Measurements from ENCODE around the gene KIF13A.
"Not testable (repeated sequence)": the region's sequence is repeated elsewhere in the genome, so short reads cannot be mapped to it uniquely, and the experiment has no call there.

The KIF13A gene

DNA sequence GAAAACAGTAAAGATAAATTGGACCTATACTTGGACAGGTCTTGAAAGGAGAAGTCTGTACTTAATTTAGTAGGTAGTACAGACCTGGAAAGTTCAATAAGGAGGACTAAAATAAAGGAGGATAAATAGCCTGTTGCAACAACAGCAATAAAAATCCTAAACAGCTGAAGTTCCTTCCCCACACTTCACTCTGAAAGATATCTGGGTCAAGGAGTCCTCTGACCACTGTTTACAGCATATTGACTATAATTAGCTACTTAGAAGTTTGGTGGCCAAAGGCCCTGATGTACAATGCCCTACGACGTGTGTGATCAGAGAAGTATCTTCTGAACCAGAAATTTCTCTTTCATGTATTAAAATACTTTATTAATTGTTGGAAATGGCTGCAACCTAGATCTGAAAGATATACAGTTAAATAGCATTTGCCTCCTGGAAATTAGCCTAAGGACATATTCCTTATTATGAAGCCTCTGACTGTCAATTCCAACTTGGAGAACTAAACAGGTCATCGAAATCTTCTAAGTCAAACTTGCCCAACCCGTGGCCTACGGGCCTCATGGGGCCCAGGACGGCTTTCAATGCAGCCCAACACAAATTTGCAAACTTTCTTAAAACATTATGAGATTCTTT, 82.8 kb downstream of the KIF13A start:
- DNase-seq, result no peak

- DNase-seq, result no peak
Measured at GRCh38 chr6:17902974-17903373, 84.5 kb downstream of the KIF13A start.

DNA sequence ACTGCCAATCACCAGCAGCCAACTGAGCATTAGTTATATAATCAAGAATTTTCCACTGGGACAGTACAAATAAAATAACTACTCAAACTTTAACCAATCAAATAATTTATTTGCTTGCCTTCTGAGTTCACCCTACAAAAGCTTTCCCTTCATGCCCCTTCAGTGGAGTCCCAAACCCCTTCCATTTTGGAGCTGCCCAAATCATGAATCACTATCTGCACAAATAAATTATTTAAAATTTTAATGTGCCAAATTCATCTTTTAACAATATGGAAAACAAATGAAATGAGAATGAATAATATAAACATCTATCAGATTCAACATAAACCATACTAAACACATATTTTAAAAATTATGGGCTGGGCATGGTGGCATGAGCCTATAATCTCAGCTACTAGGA, 85.9 kb downstream of the KIF13A start:
- DNase-seq, result no peak

- no peak for DNase-seq
Measured at GRCh38 chr6:17900011-17900410, 87.4 kb downstream of the KIF13A start.

DNA sequence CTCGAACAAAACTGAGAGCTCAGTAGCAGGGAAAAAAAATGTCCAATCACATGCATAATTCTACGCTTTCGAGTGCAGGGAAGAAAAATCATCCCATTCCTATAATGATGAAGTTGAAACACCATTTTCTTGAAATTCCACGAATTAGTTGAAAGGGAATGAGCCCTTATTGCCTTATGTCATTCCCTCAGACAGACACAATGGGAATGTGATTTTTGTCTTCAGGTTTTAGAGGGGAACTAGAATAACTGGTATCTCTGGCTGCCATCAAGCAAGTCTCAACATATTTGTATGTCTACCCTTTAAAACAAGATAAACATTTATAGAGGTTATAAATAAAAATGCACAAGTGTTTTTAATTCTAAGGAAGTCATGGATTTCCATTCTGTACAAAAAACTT, 87.9 kb downstream of the KIF13A start:
- no peak for DNase-seq

DNA sequence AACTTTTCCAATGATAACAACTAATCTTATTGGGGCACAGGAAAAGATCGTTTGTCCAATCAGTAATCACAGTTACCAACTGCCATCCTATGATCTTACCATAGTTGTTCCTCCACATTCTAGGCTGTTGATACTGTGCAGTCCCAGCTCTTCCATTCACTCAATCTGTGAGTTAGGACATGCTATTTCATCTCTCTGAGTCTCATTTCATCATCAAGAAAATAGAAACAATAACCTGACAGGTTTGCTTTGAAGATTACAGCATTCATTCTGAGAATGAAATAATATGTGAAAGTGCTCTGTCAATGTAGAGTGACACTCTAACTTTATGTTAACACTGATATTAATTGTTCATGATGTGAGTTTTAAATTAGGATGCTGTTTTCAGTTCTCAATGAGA, 89.8 kb downstream of the KIF13A start:
- DNase-seq, result no peak

- DNase-seq, result no peak
Measured at GRCh38 chr6:17894905-17895304, 92.5 kb downstream of the KIF13A start.

DNA sequence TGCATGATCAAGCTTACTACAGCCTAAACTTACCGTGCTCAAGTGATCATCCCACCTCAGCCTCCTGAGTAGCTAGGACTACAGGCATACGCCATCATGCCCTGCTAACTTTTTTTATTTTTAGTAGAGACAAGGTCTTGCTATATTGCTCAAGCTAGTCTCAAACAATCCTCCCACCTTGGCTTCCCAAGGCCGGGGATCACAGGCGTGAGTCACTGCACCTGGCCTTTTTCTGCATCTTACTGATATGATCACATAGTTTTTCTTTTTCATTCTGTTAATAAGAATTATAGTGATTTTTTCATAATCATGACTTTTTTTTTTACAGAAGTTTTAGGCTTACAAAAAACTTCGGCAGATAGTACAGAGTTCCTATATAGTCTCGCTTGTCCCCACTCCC, 93.2 kb downstream of the KIF13A start:
- DNase-seq, result no peak

DNA sequence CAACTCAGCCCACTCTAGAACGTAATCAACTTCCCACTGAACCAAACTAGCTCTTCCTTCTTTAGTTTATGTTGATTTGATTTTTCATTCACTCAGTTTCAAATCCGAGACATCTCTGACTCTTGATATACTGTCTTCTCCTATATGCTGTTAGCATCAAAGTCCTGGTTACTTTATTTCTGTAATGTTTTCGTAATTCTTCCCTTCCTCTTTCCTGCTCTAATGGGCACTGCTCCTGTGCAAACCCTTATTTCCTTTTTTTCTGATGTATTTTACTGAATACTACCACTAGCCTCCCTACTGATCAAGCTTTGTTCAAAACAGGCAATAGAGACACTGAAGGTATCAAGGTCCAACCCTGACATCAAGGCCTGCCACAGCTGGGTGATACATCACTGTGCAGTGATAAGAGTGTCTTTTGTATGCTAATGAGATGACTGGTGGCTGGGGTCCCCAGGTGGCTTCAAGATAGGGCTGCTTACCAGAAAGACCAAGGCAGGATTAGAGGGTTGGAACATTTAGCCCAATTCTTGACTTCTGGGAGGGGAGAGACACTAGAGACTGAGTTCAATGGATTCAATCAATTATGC, 95.2 kb downstream of the KIF13A start:
- DNase-seq, result no peak

DNA sequence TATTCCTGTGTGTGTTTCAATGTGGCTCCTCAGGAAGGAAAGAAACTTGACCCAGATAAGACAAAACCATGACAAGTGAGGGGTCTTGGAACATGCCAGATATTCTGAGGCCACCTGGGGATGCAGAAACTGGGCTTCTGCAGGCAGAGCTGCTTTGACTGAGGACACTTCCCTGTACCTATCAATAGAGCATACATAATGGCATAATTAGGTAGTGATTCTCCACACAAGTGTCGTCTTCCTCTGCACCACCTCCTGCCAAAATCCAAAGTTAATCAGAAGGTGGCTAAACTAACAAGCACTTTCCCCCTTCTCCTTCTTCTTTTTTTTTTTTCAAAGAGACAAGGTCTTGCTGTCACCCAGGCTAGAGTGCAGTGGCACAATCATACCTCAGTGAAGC, 97.1 kb downstream of the KIF13A start:
- no peak for DNase-seq

DNA sequence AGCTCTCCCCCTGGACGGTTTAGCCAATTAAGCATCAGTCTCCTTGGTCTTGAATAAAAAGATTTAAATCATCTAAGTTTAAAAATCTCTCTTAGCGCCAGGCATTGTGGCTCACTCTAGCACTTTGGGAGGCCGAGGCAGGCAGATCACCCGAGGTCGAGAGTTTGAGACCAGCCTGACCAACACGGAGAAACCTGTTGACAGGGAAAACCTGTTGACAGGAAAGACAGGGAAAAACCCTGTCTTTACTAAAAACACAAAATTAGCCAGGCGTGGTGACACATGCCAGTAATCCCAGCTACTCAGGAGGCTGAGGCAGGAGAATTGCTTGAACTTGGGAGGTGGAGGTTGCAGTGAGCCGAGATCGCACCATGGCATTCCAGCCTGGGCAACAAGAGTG, 97.7 kb downstream of the KIF13A start:
- DNase-seq, result not testable (repeated sequence)

DNA sequence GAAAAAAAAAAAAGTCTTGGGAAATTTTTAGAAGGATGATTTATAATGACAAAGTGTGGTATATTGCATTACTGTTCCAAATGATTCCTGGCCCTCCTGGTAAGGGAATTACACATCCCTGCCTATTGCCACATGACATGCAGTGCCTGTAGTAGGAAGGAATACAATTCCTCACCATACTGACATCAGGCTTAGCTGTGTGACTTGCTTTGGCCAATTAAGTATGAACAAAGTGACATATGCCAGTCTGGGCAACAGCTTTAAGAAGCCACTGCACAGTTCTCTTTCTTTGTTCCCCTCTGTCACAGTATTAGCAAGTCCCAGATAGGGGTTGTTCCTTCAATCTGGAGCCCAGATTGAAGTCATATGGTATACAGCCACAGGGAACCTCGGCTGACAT, 100.5 kb downstream of the KIF13A start:
- no peak for DNase-seq

DNA sequence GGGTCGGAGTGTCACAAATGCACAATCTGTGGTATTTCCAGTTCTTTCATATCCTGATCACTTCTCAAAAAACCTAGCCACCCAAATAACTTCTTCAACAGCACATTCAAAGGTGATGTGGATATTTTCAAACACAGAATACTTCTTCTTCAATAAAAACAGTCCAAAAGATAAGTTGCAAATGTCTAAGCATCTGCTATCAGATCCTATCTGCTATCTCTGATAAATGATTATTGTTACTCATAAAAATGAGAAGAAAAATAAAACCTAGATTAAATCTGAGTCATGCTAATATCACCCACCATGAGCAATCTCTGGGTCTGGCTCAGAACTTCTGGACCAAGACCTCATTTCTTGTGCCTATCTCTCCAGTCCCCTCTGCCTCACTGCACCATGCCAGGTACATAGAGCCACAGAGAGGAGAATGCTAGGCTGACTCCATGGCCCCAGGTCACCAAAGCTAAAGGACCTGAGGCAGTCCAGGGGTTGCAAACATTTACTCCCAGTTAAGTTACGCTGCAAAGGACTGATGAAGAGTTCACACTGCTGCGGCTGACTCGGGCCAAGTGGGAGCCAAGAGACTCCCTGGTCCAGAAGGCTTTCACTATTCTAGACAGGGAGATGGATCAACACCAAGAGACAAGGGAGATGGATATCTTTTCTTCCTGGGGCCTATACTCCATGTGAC, 101.4 kb downstream of the KIF13A start:
- no peak for DNase-seq

DNA sequence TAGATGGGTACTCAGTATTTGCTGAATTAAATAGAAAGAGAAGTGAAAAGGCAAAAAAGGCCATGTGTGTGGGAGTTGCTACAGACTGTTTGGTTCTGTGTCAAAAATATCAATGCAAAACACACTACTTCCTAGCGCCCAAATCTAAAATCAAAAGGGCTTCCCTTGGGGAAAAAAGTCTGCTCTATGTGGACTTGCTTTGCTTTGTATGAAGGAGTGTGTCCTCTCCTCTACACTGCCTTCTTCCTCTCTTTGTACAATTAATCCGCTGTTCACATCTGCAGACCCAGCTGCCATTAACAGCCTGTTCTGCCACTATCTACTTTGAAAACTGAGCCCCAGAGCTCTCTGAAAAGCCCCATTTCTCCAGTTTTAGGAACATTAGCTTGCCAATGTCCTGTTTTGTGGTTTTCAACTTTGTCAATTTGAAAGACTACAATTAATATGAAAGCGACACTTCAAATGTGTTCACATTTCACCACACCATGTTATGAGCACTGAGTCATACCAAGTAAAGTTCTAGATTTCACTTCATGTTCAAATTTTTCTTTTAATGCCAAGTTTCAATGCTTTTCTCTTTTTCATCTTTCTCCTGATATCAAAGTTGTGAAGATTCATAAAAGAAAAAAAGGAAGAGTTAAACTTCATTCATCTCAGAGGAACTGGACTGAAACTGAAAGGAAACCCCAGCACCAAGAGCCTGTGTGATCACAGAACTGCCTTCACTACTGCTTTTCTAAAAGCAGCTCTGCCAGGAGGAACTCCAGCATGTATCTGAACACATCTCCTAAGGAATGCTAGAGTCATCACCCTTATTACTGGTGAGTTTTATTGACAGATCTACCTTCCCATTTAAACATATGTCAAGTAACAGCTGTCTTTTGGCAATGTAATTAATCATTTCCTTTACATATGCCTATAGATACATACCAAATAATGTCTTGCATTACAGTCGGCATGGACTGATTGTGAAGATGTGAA, 102.6 kb downstream of the KIF13A start:
- DNase-seq, result peak in 5 of 56 donors; percentile 4 to 20 (median 16)

- DNase-seq, result no peak
Measured at GRCh38 chr6:17883665-17884497, 103.6 kb downstream of the KIF13A start.

GRCh38 chr6:17881085-17881858, 106.2 kb downstream of the KIF13A start:
- no peak for DNase-seq

DNA sequence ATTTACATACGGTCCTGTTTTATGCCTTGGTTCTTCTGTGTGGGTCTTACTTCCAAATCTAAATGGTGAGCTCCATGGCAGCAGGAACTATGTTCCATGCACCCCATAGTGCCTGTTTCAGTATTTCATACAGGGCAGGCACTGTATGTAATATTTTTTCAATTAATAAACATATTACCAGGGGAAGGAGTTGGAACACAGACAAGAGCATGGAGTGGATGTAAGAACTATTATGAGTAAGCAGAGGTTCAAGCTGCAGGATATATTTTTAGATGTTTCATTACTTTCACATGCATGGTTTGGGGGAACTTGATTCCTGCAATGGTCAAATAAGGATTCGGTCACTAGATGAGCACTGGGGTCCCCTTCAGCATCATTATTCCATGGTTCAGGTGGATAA, 108.3 kb downstream of the KIF13A start:
- DNase-seq, result no peak

- DNase-seq, result no peak
Measured at GRCh38 chr6:17878734-17879133, 108.7 kb downstream of the KIF13A start.

DNA sequence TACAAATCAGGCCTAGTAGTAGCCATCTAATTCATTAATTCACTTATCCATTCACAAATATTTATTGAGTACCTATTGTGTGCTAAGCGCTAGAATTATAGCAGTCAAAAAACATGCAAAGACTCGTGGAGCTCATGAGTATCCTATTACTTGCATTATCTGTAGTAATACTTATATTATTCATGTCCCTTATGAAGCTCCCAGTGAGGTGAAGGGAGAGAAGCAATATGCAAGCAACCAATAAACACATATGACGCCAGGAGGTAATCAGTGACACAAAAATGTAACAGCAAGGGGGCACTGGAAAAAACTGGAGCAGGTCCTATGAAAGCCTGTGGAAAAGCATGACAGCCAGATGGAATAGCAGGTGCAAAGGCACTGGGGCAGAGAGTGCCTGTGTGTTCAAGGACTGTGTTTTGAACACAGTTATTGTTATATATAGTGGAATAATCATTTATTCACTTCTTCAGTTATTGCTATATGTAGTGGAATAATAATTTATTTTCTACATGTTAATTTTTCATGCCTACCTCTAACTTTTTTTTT, 109.5 kb downstream of the KIF13A start:
- no peak for DNase-seq
